Naive B cell (primary cell): ENCODE results near the gene BUB1B. TPM values are rescaled to one million over a fixed set of nuclear protein-coding genes. Genes with fewer than 3 reads are reported as not detected.

Source experiments
- ATAC-seq, 2 donors: fragments of 150-1000 bp; cut with Tn5 transposase; 2 replicates each; pipeline ENCODE4 v1.10.0; 2021; ENCODE audit warnings: low read depth in 2 of 2, mild to moderate bottlenecking in 2 of 2, moderate library complexity in 2 of 2
- DNase-seq: peaks from one replicate; pipeline ENCODE4 v3.0.0; 2022
- H3K27ac Mint-ChIP-seq, 6 donors: one replicate each; pipeline ENCODE4 v1.8.0; 2020 to 2022; ENCODE audit warnings: mild to moderate bottlenecking in 6 of 6, mixed read lengths in 6 of 6, moderate library complexity in 5 of 6, inconsistent platforms in 2 of 6
- H3K27me3 Mint-ChIP-seq, 3 donors: one replicate each; pipeline ENCODE4 v1.8.0; 2021 to 2022; ENCODE audit warnings: mixed read lengths in 3 of 3, mild to moderate bottlenecking in 1 of 3
- H3K36me3 Mint-ChIP-seq, 2 donors: one replicate each; pipeline ENCODE4 v1.8.0; 2020 to 2022; ENCODE audit warnings: mixed read lengths in 2 of 2, inconsistent platforms in 1 of 2, mild to moderate bottlenecking in 1 of 2
- H3K4me1 Mint-ChIP-seq, 3 donors: one replicate each; pipeline ENCODE4 v1.8.0; 2020 to 2022; ENCODE audit warnings: mixed read lengths in 3 of 3, inconsistent platforms in 1 of 3, mild to moderate bottlenecking in 1 of 3, moderate library complexity in 1 of 3
- H3K4me3 Mint-ChIP-seq, 8 donors: one replicate each; pipeline ENCODE4 v1.8.0; 2020 to 2022; ENCODE audit warnings: mild to moderate bottlenecking in 8 of 8, mixed read lengths in 8 of 8, moderate library complexity in 8 of 8, inconsistent platforms in 2 of 8
- H3K9me3 Mint-ChIP-seq, 7 donors: one replicate each; pipeline ENCODE4 v1.8.0; 2020 to 2022; ENCODE audit warnings: mixed read lengths in 7 of 7, mild to moderate bottlenecking in 5 of 7, inconsistent platforms in 2 of 7, moderate library complexity in 1 of 7
- polyA plus RNA-seq, 6 donors: library from polyadenylated mRNA; unstranded; fragments of 300-500 nt; fragmentation: Illumina TruSeq; gene quantifications; one replicate each; pipeline ENCODE4 v1.2.3, GENCODE V29; 2021; ENCODE audit warnings: low read depth in 6 of 6

The BUB1B gene
- polyA plus RNA-seq, 6 donors from 2014 or later: 0.30 to 3.7 (median 0.78) TPM

DNA sequence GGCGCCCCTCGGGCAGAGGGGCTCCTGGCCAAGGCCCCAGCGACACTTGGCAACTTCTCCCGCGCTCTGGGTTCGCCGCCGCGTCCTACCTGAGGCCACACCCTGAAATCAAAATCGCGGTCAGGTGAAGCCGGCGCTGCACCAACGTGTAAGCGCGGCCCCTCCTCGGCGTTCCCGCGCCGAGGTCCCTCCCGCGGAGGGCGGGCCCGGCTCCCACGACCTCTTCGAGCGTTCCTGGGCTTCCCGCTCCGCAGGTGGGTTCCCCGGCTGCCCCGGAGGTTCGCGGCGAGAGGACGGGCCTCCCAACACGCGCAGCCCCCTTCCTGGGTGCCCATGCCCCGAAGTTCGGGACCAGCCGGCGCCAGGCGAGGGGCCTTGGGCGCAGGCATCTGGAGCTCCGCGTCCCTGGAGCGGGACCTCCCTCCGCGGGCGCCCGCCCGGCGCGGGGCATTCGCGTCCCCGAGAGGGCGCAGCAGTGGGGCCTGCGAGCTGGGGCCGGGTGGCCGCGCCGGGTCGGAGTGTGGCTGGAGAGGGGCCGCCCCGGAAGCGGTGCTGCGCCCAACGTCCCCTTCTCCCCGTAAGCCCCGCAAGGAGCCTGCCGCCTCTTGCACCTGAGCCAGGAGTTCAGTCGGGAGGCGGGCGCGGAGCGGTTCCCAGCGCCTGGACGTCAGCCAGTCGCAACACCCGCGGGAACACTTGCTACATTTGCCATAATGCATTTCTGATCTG, 91.7 kb downstream of the BUB1B start:
- peaks cover 23 to 40% (median 29%) of the 10 kb centered on the region in 3 donors for H3K27me3 Mint-ChIP-seq
- peaks cover 6 to 9% (median 7%) of the 10 kb centered on the region in 3 donors for H3K4me1 Mint-ChIP-seq
- no peaks in the 10 kb centered on the region for H3K9me3 Mint-ChIP-seq
- peak overlapping the region; percentile 64 to 87 (median 78) for H3K4me3 Mint-ChIP-seq
- ATAC-seq (peak; percentile 66 to 73), DNase-seq (no peak)
- no peaks in the 10 kb centered on the region for H3K36me3 Mint-ChIP-seq
- peak overlapping the region in 1 of 6 donors; percentile 80 for H3K27ac Mint-ChIP-seq

DNA sequence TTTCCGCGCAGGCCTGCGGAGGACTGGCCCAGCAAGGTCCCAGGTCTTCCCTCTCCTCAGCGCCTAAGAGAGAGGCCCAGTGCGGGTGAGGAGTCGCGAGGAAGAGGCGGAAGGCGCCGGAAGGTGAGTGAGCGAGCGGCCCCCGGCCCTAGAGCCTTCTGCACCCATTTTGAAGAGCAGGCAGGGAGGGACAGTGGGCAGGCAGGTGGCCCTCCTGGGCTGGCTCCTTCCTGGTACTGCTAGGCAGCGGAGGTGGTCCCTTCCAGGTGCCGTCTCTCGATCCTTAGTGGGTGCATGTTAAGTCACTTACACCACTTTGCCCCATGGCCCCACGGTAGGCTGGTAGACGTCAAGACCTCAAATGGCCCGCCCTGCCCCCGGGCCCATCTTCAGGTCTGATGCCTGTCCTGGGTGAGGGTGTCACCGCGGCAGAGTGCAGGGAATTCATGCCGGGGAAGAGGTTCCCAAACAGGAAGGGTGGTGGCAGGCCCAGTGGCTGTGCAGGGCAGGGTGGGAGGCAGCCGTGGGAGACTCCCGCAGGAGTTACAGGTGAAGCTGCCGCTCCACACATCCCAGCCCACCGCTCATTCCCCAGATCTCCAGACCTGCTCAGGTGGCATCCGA, 92.4 kb downstream of the BUB1B start:
- H3K4me3 Mint-ChIP-seq: peak overlapping the region; percentile 64 to 87 (median 80)
- H3K27me3 Mint-ChIP-seq: peaks cover 26 to 40% (median 29%) of the 10 kb centered on the region in 3 donors
- peak overlapping the region in 2 of 6 donors; percentile 56 to 80 for H3K27ac Mint-ChIP-seq
- no peaks in the 10 kb centered on the region for H3K36me3 Mint-ChIP-seq
- no peaks in the 10 kb centered on the region for H3K9me3 Mint-ChIP-seq
- DNase-seq (no peak), ATAC-seq (peak; percentile 30 to 48)
- H3K4me1 Mint-ChIP-seq: peaks cover 6 to 9% (median 7%) of the 10 kb centered on the region in 3 donors

DNA sequence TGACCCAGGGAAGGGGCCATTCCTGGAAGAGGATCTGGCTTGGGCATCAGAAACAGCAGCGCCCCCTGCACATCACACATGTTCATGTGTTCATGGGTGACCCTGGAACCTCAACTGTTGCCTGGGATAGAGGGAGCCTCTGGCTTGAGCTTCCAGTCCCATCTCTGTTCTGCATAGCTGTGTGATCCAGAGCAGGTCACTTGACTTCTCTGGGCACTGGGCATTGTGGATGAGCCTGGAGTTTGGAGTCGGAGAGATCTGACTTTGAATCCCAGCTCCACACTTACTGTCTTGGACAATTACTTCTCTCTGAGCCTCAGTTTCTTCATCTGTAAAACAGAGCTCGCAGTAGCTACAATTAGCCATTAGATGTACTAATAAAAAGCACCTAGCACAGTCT, 93.6 kb downstream of the BUB1B start:
- H3K4me3 Mint-ChIP-seq: peak overlapping the region in 1 of 8 donors; percentile 30
- H3K36me3 Mint-ChIP-seq: no peaks in the 10 kb centered on the region
- DNase-seq (no peak), ATAC-seq (no peak)
- H3K27ac Mint-ChIP-seq: no peak overlapping the region
- H3K9me3 Mint-ChIP-seq: no peaks in the 10 kb centered on the region
- H3K27me3 Mint-ChIP-seq: peaks cover 26 to 47% (median 29%) of the 10 kb centered on the region in 3 donors
- H3K4me1 Mint-ChIP-seq: peaks cover 6 to 9% (median 7%) of the 10 kb centered on the region in 3 donors

DNA sequence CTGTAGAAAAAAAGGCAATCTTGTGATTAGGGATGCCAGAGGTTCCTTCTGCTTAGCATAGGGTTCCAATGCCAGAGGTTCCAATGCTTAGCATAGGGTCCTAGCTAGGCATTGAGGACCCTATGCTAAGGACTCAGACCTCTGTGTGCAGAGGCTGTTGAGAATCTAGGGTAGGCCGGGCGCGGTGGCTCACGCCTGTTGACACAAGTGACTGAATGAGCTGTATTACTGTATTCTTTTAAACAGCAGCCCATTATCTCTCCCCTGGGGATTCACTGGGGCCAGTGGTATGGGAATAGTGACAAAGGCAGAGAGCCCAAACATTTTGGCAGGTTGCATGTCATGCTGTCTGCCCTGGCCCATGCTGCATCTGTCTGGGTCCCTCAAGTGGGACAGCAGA, 94.2 kb downstream of the BUB1B start:
- H3K36me3 Mint-ChIP-seq: no peaks in the 10 kb centered on the region
- H3K9me3 Mint-ChIP-seq: no peaks in the 10 kb centered on the region
- no peak overlapping the region for H3K27ac Mint-ChIP-seq
- H3K4me1 Mint-ChIP-seq: peaks cover 6 to 9% (median 7%) of the 10 kb centered on the region in 3 donors
- ATAC-seq: no peak
- H3K27me3 Mint-ChIP-seq: peaks cover 26 to 47% (median 29%) of the 10 kb centered on the region in 3 donors
- DNase-seq: no peak
- no peak overlapping the region for H3K4me3 Mint-ChIP-seq

DNA sequence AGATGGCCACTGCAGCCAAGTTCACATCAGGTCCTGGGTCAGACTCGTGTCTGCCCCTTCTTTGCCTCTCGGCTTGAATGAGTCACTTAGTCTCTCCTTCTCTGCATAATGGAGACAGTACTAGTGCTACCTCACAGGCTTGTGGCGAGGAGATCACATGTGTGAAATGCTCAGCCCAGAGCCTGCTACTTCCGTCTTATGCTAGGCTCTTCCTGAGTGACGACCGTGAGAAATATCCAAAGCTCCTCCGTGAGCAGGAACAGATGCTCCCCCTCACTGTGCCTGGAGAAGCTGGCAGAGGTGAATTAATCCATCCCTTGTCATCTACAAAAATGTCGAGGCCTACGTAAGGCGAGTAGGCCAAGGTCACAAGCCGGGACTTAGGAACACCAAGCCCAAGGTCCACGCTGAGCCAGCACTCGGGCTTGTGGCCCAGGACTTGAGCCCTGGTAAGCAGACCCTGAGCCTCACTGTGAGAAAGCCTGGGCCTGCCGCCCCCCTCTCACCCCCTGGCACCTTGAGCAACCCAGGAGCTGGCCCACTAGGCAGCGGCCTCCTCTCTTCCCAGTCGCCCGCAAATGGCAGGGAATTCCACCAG, 95.9 kb downstream of the BUB1B start:
- no peak overlapping the region for H3K27ac Mint-ChIP-seq
- no peak for ATAC-seq
- no peaks in the 10 kb centered on the region for H3K9me3 Mint-ChIP-seq
- H3K4me1 Mint-ChIP-seq: peaks cover 6 to 9% (median 7%) of the 10 kb centered on the region in 3 donors
- peaks cover 19 to 35% (median 19%) of the 10 kb centered on the region in 3 donors for H3K27me3 Mint-ChIP-seq
- H3K4me3 Mint-ChIP-seq: no peak overlapping the region
- no peaks in the 10 kb centered on the region for H3K36me3 Mint-ChIP-seq
- no peak for DNase-seq

DNA sequence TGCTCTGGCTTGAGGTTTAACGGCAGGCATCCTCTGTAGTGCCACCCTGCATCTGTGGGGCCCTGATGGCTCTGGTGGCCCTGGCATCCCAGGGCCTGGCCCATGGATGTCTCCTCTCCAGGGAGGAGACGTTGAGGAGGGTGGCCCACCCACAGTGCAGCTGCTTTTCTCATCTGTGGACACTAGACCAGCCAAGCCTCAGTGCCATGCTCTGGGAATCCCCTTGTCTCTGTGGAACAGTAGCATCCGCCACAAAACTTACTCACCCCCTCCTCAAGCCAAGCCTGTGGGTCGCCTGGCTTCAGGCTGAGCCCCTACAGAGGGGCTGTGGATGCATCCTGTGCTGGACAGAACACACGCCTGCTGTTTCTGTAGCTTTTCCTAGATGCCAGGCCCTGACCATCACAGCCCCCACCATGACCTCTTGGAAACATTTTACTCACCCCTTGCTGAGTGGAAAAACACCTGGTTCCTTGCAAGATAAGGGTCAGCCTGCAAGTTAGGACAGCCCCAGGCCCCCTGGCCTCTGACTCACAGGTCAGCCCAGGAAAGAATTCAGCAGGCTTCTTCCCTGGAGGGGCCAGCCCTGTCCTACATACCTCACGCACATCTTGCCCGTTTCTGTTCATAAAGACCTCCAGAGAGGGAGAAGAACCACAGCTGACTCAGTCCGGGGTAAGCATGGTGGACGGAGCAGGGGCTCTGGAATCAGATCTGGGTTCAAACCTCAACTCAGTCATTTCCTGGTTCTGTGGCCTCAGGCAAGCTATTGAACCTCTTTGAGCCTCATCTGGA, 97.0 kb downstream of the BUB1B start:
- DNase-seq: no peak
- peaks cover 16 to 34% (median 17%) of the 10 kb centered on the region in 3 donors for H3K27me3 Mint-ChIP-seq
- ATAC-seq: no peak
- H3K36me3 Mint-ChIP-seq: no peaks in the 10 kb centered on the region
- no peak overlapping the region for H3K27ac Mint-ChIP-seq
- H3K4me3 Mint-ChIP-seq: no peak overlapping the region
- H3K9me3 Mint-ChIP-seq: no peaks in the 10 kb centered on the region
- peaks cover 5 to 9% (median 6%) of the 10 kb centered on the region in 3 donors for H3K4me1 Mint-ChIP-seq

DNA sequence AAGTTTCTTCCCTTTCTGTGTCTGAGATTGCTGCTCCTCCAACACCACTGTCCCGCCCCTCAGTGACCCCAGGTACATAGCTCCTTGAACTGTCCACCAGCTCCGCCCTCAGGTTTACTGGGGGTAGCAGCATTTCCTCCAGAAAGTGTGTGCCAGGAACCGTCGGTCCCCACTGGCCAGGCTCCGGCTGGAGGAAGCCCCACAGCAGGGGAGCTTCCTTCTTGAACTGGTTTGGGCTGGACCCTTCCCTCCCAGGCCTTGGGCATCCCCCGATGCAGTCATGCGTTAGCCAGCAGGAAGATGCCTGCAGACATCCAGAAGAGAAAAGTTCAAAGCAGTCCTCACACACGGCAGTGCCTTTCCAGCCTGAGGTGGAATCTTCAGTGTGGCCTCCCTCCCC, 97.7 kb downstream of the BUB1B start:
- H3K4me3 Mint-ChIP-seq: no peak overlapping the region

DNA sequence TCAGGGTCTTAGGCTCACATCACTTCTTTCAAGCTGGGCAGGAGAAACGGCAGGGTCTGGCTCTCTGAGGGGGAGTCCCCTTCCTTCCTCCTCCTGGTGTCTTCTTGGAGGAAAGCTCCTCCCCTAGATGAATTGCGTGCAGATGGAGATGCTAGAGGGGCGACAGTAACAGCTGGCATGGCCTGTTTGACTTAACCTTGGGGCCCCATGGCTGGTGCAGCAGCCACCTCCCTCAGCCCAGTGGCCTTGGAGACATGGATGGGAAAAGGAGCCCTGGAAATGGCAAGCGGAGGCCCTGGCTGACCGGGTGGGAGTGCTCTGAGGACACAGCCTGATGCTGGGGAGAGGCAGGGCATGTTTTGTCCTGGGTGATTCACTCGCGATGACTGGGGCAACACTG, 98.2 kb downstream of the BUB1B start:
- Mint-ChIP-seq H3K27me3 (peaks cover 5 to 22% (median 13%) of the 10 kb centered on the region in 3 donors), H3K36me3 (no peaks in the 10 kb centered on the region), H3K4me1 (no peaks in the 10 kb centered on the region), H3K9me3 (no peaks in the 10 kb centered on the region), H3K27ac (no peak overlapping the region), H3K4me3 (no peak overlapping the region)
- DNase-seq (no peak), ATAC-seq (no peak)

More for the DNA sequence above, 97.7 kb downstream of the BUB1B start:
- Mint-ChIP-seq H3K4me1 (peaks cover 0 to 4% (median 0%) of the 10 kb centered on the region in 3 donors), H3K27me3 (peaks cover 9 to 27% (median 17%) of the 10 kb centered on the region in 3 donors), H3K9me3 (no peaks in the 10 kb centered on the region), H3K36me3 (no peaks in the 10 kb centered on the region), H3K27ac (no peak overlapping the region)
- no peak for ATAC-seq
- no peak for DNase-seq

DNA sequence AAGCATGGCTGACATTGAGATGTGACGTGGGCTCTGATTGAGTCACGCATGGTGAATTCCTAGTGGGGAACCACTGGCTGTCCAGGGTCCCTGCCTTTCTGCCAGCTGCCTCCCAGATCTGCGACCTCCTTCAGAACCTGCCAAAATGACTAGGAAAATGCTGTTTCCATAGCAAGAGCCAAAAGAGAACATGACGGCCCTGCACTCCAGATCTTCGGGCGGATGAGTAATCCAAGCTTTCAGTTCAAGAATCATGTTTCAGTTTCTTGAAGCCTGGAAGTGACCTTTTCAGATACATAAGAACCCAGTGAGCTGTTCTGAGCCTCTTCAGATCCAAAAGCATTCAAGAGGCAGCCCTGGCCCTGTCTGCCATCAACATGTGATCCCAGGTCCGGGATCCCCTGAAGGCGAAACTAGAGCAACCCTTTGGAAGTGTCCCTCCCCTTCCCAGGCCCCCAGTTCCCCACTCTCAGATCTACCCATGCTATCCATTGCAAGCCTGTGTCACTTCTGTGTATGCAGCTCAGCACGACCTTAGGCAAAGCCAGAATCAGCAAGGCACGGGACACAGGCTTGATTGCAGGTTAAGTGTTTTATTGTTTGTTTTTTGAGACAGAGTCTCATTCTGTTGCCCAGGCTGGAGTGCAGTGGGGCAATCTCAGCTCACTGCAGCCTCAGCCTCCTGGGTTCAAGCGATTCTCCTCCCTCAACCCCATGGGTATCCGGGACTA, 102.3 kb downstream of the BUB1B start:
- H3K4me3 Mint-ChIP-seq: no peak overlapping the region
- H3K9me3 Mint-ChIP-seq: no peaks in the 10 kb centered on the region
- ATAC-seq (no peak), DNase-seq (no peak)
- no peaks in the 10 kb centered on the region for H3K4me1 Mint-ChIP-seq
- H3K36me3 Mint-ChIP-seq: no peaks in the 10 kb centered on the region
- peaks cover 0 to 6% (median 0%) of the 10 kb centered on the region in 3 donors for H3K27me3 Mint-ChIP-seq
- H3K27ac Mint-ChIP-seq: peak overlapping the region in 1 of 6 donors; percentile 9

DNA sequence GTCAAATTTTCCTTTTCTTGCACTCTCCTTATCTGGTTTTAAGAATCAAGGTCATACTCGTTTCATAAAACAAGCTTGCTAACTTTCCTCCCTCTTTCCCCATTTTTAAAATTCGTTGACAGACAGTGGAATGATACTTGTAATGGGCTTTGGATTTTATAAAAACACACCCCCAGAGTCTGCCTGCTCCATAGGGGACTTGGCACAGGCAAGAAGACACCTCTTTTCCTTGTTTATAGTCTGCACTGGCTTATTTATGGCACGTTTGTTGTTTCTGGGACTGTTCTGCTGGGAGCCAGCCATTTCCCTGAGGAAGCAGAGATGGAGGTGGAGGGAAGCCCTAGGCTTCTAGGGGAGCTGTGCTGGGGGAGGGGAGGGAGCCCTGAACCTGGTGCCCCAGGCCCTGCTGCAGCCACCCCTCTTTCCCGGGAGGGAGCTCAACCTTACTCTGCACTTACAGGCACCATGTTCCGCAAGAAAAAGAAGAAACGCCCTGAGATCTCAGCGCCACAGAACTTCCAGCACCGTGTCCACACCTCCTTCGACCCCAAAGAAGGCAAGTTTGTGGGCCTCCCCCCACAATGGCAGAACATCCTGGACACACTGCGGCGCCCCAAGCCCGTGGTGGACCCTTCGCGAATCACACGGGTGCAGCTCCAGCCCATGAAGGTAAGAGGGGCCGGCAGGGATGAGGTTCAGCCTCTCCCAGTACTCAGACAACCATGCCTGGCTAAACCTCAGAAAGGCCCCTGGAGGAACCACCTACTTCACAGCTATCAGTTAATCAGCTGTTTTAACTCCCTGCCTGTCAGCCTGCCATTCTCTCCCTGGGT, 103.7 kb downstream of the BUB1B start:
- Mint-ChIP-seq H3K9me3 (no peaks in the 10 kb centered on the region), H3K36me3 (no peaks in the 10 kb centered on the region), H3K4me3 (no peak overlapping the region), H3K27ac (peak overlapping the region in 2 of 6 donors; percentile 2 to 14), H3K27me3 (no peaks in the 10 kb centered on the region), H3K4me1 (no peaks in the 10 kb centered on the region)
- ATAC-seq (no peak), DNase-seq (no peak)

DNA sequence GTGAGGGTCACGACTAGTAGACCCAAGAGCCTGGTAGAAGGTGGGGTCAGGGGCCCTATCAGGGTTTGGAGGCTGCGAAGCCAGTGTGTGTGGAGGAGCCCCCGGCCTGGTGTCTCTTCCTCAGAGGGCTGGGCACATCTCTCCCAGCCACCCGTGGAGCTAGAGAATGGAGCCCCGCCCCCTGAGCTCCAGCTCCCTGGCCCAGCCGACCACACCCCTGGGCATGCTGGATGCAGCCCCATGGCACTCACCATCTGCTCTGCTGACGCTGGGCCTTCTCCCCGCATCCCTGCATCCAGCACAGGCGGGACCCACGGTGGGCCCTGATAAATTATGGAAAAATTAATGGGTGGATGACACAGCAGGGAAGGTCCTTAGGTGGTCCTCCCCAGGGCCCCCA, 104.5 kb downstream of the BUB1B start:
- no peak for ATAC-seq
- H3K27ac Mint-ChIP-seq: no peak overlapping the region
- H3K36me3 Mint-ChIP-seq: no peaks in the 10 kb centered on the region
- no peak overlapping the region for H3K4me3 Mint-ChIP-seq
- H3K9me3 Mint-ChIP-seq: no peaks in the 10 kb centered on the region
- H3K27me3 Mint-ChIP-seq: no peaks in the 10 kb centered on the region
- no peaks in the 10 kb centered on the region for H3K4me1 Mint-ChIP-seq
- no peak for DNase-seq

DNA sequence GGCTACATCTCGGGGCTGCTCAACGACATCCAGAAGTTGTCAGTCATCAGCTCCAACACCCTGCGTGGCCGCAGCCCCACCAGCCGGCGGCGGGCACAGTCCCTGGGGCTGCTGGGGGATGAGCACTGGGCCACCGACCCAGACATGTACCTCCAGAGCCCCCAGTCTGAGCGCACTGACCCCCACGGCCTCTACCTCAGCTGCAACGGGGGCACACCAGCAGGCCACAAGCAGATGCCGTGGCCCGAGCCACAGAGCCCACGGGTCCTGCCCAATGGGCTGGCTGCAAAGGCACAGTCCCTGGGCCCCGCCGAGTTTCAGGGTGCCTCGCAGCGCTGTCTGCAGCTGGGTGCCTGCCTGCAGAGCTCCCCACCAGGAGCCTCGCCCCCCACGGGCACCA, 105.0 kb downstream of the BUB1B start:
- H3K27me3 Mint-ChIP-seq: no peaks in the 10 kb centered on the region
- no peaks in the 10 kb centered on the region for H3K9me3 Mint-ChIP-seq
- no peak overlapping the region for H3K27ac Mint-ChIP-seq
- no peaks in the 10 kb centered on the region for H3K36me3 Mint-ChIP-seq
- H3K4me3 Mint-ChIP-seq: no peak overlapping the region
- DNase-seq (no peak), ATAC-seq (no peak)
- no peaks in the 10 kb centered on the region for H3K4me1 Mint-ChIP-seq
